SK-N-MC (cell line): ENCODE results near the gene ZRANB1.

Experiments
- EZH2 ChIP-seq: fragments of 200-600 bp; sonication (generic); IDR thresholded peaks from one replicate; pipeline ENCODE4 v1.6.1; 2017; ENCODE audit warnings: antibody characterized with exemption
- FOXP2 ChIP-seq: optimal IDR thresholded peaks from 2 replicates; pipeline ENCODE3; 2011; ENCODE audit warnings: mild to moderate bottlenecking, moderate library complexity; ENCODE audit not compliant: insufficient read depth; ENCODE audit errors: extremely low read length, control extremely low read depth
- POLR2AphosphoS5 ChIP-seq: IDR thresholded peaks from 2 replicates; pipeline ENCODE4 v1.6.1; 2012; ENCODE audit warnings: mild to moderate bottlenecking, low read depth, low read length, borderline replicate concordance

- TF ChIP-seq EZH2, result no peak
- no peak for TF ChIP-seq POLR2AphosphoS5
- no peak for TF ChIP-seq FOXP2
These were observed 91.4 kb downstream of the ZRANB1 start for GRCh38 chr10:125033146-125033924.
